Activated CD4-positive, alpha-beta T cell treated with anti-CD3 and anti-CD28 coated beads, Interleukin-2, amount 10 ng/mL, durations not matched to agents 7 days and 5 days (primary cell): Measurements from ENCODE around the gene DSCAM. TPM values are rescaled to one million over a fixed set of nuclear protein-coding genes. Genes with fewer than 3 reads are reported as not detected.

Experiments
- CTCF ChIA-PET: fragments of 350-600 bp; sonication (Branson Sonifier 250); formaldehyde crosslinking; loops from one replicate; lab custom pipeline; 2021; ENCODE audit warnings: antibody characterized with exemption; lab: Charles Lee
- POLR2A ChIA-PET: fragments of 350-600 bp; sonication (Branson Sonifier 250); formaldehyde crosslinking; loops from one replicate; lab custom pipeline; 2021; ENCODE audit warnings: antibody characterized with exemption; lab: Charles Lee
- DNase-seq: peaks from one replicate; pipeline ENCODE4 v3.0.0-alpha.2; 2020
- H3K27ac Mint-ChIP-seq: one replicate; pipeline ENCODE4 v1.8.0; 2021; ENCODE audit warnings: mild to moderate bottlenecking, moderate library complexity, mixed read lengths
- H3K27me3 Mint-ChIP-seq: one replicate; pipeline ENCODE4 v1.8.0; 2021; ENCODE audit warnings: mixed read lengths
- H3K36me3 Mint-ChIP-seq: one replicate; pipeline ENCODE4 v1.8.0; 2021; ENCODE audit warnings: low read depth, mixed read lengths
- H3K4me1 Mint-ChIP-seq: one replicate; pipeline ENCODE4 v1.8.0; 2021; ENCODE audit warnings: mixed read lengths
- H3K4me3 Mint-ChIP-seq: one replicate; pipeline ENCODE4 v1.8.0; 2021; ENCODE audit warnings: mild to moderate bottlenecking, moderate library complexity, mixed read lengths
- H3K9me3 Mint-ChIP-seq: one replicate; pipeline ENCODE4 v1.8.0; 2021; ENCODE audit warnings: mixed read lengths
- total RNA-seq, 2 experiments: library from RNA; stranded (reverse); gene quantifications; one replicate each; pipeline ENCODE4 v1.2.3, GENCODE V29; 2021

Gene DSCAM
- total RNA-seq, 2 experiments from 2014 or later: not detected

GRCh38 chr21:40489001-40489400 lies 358.0 kb downstream of the DSCAM start:
- ChIA-PET CTCF (no interaction called here), POLR2A (no interaction called here)
- DNase-seq: no peak
- H3K27ac Mint-ChIP-seq: no peak overlapping the region
- H3K36me3 Mint-ChIP-seq: no peaks in the 10 kb centered on the region
- no peak overlapping the region for H3K4me3 Mint-ChIP-seq
- H3K9me3 Mint-ChIP-seq: peaks cover 18% of the 10 kb centered on the region
- H3K4me1 Mint-ChIP-seq: no peaks in the 10 kb centered on the region
- no peaks in the 10 kb centered on the region for H3K27me3 Mint-ChIP-seq

- DNase-seq: no peak
- Mint-ChIP-seq H3K4me3 (no peak overlapping the region), H3K27me3 (no peaks in the 10 kb centered on the region), H3K9me3 (peaks cover 3% of the 10 kb centered on the region), H3K27ac (no peak overlapping the region), H3K36me3 (no peaks in the 10 kb centered on the region), H3K4me1 (no peaks in the 10 kb centered on the region)
- ChIA-PET POLR2A (no interaction called here), CTCF (no interaction called here)
Observed at GRCh38 chr21:40481764-40482163, 365.2 kb downstream of the DSCAM start.

GRCh38 chr21:40474513-40474912 lies 372.4 kb downstream of the DSCAM start:
- H3K36me3 Mint-ChIP-seq: no peaks in the 10 kb centered on the region
- no peaks in the 10 kb centered on the region for H3K27me3 Mint-ChIP-seq
- ChIA-PET CTCF (no interaction called here), POLR2A (interaction anchor here (0.6 kb wide), 1 partner anchor 23 kb away, joined by 3 read pairs; no protein-coding TSS in a partner anchor)
- no peaks in the 10 kb centered on the region for H3K4me1 Mint-ChIP-seq
- no peaks in the 10 kb centered on the region for H3K9me3 Mint-ChIP-seq
- no peak for DNase-seq
- H3K4me3 Mint-ChIP-seq: no peak overlapping the region
- no peak overlapping the region for H3K27ac Mint-ChIP-seq

- Mint-ChIP-seq H3K36me3 (no peaks in the 10 kb centered on the region), H3K27ac (no peak overlapping the region), H3K27me3 (no peaks in the 10 kb centered on the region), H3K9me3 (no peaks in the 10 kb centered on the region), H3K4me1 (no peaks in the 10 kb centered on the region), H3K4me3 (no peak overlapping the region)
- DNase-seq: no peak
- POLR2A ChIA-PET: no interaction called here
- CTCF ChIA-PET: no interaction called here
Observed at GRCh38 chr21:40472013-40472412, 374.9 kb downstream of the DSCAM start.

- Mint-ChIP-seq H3K9me3 (no peaks in the 10 kb centered on the region), H3K4me3 (no peak overlapping the region), H3K27ac (no peak overlapping the region), H3K36me3 (no peaks in the 10 kb centered on the region), H3K27me3 (no peaks in the 10 kb centered on the region), H3K4me1 (no peaks in the 10 kb centered on the region)
- ChIA-PET POLR2A (no interaction called here), CTCF (no interaction called here)
- DNase-seq: no peak
Observed at GRCh38 chr21:40471103-40471502, 375.9 kb downstream of the DSCAM start.

- Mint-ChIP-seq H3K27me3 (no peaks in the 10 kb centered on the region), H3K9me3 (no peaks in the 10 kb centered on the region), H3K4me1 (no peaks in the 10 kb centered on the region), H3K4me3 (no peak overlapping the region), H3K27ac (no peak overlapping the region), H3K36me3 (no peaks in the 10 kb centered on the region)
- DNase-seq: no peak
- ChIA-PET CTCF (no interaction called here), POLR2A (interaction anchor here (0.5 kb wide), 1 partner anchor 611 kb away, joined by 9 read pairs; no protein-coding TSS in a partner anchor)
Observed at GRCh38 chr21:40466893-40467483, 380.0 kb downstream of the DSCAM start.

- Mint-ChIP-seq H3K4me1 (no peaks in the 10 kb centered on the region), H3K27ac (no peak overlapping the region), H3K36me3 (no peaks in the 10 kb centered on the region), H3K4me3 (no peak overlapping the region), H3K27me3 (no peaks in the 10 kb centered on the region), H3K9me3 (no peaks in the 10 kb centered on the region)
- POLR2A ChIA-PET: no interaction called here
- no peak for DNase-seq
- CTCF ChIA-PET: no interaction called here
Observed at GRCh38 chr21:40465382-40465781, 381.6 kb downstream of the DSCAM start.

GRCh38 chr21:40463176-40463575 lies 383.8 kb downstream of the DSCAM start:
- DNase-seq: no peak
- Mint-ChIP-seq H3K9me3 (no peaks in the 10 kb centered on the region), H3K36me3 (no peaks in the 10 kb centered on the region), H3K27ac (no peak overlapping the region), H3K4me3 (no peak overlapping the region), H3K27me3 (no peaks in the 10 kb centered on the region), H3K4me1 (no peaks in the 10 kb centered on the region)
- ChIA-PET POLR2A (no interaction called here), CTCF (no interaction called here)

GRCh38 chr21:40461008-40461407 lies 385.9 kb downstream of the DSCAM start:
- H3K27me3 Mint-ChIP-seq: no peaks in the 10 kb centered on the region
- ChIA-PET CTCF (no interaction called here), POLR2A (no interaction called here)
- no peak overlapping the region for H3K4me3 Mint-ChIP-seq
- no peaks in the 10 kb centered on the region for H3K4me1 Mint-ChIP-seq
- H3K9me3 Mint-ChIP-seq: no peaks in the 10 kb centered on the region
- no peaks in the 10 kb centered on the region for H3K36me3 Mint-ChIP-seq
- no peak for DNase-seq
- H3K27ac Mint-ChIP-seq: no peak overlapping the region

- H3K4me3 Mint-ChIP-seq: no peak overlapping the region
- ChIA-PET POLR2A (no interaction called here), CTCF (no interaction called here)
- H3K9me3 Mint-ChIP-seq: no peaks in the 10 kb centered on the region
- DNase-seq: no peak
- no peak overlapping the region for H3K27ac Mint-ChIP-seq
- no peaks in the 10 kb centered on the region for H3K27me3 Mint-ChIP-seq
- no peaks in the 10 kb centered on the region for H3K36me3 Mint-ChIP-seq
- H3K4me1 Mint-ChIP-seq: no peaks in the 10 kb centered on the region
Observed at GRCh38 chr21:40457741-40458140, 389.2 kb downstream of the DSCAM start.

GRCh38 chr21:40454057-40454456 lies 392.9 kb downstream of the DSCAM start:
- H3K27me3 Mint-ChIP-seq: no peaks in the 10 kb centered on the region
- H3K4me1 Mint-ChIP-seq: no peaks in the 10 kb centered on the region
- H3K4me3 Mint-ChIP-seq: no peak overlapping the region
- ChIA-PET CTCF (no interaction called here), POLR2A (no interaction called here)
- H3K27ac Mint-ChIP-seq: no peak overlapping the region
- DNase-seq: no peak
- H3K9me3 Mint-ChIP-seq: no peaks in the 10 kb centered on the region
- no peaks in the 10 kb centered on the region for H3K36me3 Mint-ChIP-seq

- no peaks in the 10 kb centered on the region for H3K9me3 Mint-ChIP-seq
- no peak overlapping the region for H3K4me3 Mint-ChIP-seq
- POLR2A ChIA-PET: no interaction called here
- CTCF ChIA-PET: no interaction called here
- DNase-seq: no peak
- H3K27me3 Mint-ChIP-seq: no peaks in the 10 kb centered on the region
- no peak overlapping the region for H3K27ac Mint-ChIP-seq
- no peaks in the 10 kb centered on the region for H3K4me1 Mint-ChIP-seq
- H3K36me3 Mint-ChIP-seq: no peaks in the 10 kb centered on the region
Observed at GRCh38 chr21:40453183-40453582, 393.8 kb downstream of the DSCAM start.

GRCh38 chr21:40452548-40452947 lies 394.4 kb downstream of the DSCAM start:
- no peaks in the 10 kb centered on the region for H3K36me3 Mint-ChIP-seq
- H3K9me3 Mint-ChIP-seq: no peaks in the 10 kb centered on the region
- no peaks in the 10 kb centered on the region for H3K4me1 Mint-ChIP-seq
- DNase-seq: no peak
- no peak overlapping the region for H3K27ac Mint-ChIP-seq
- ChIA-PET POLR2A (no interaction called here), CTCF (no interaction called here)
- H3K27me3 Mint-ChIP-seq: no peaks in the 10 kb centered on the region
- H3K4me3 Mint-ChIP-seq: no peak overlapping the region

GRCh38 chr21:40447016-40447415 lies 399.9 kb downstream of the DSCAM start:
- H3K27me3 Mint-ChIP-seq: no peaks in the 10 kb centered on the region
- H3K36me3 Mint-ChIP-seq: no peaks in the 10 kb centered on the region
- DNase-seq: no peak
- CTCF ChIA-PET: no interaction called here
- no peaks in the 10 kb centered on the region for H3K4me1 Mint-ChIP-seq
- no peak overlapping the region for H3K27ac Mint-ChIP-seq
- no peak overlapping the region for H3K4me3 Mint-ChIP-seq
- POLR2A ChIA-PET: no interaction called here
- peaks cover 4% of the 10 kb centered on the region for H3K9me3 Mint-ChIP-seq
